Measurements from ENCODE around the gene AMFR. TPM values are rescaled to one million over a fixed set of nuclear protein-coding genes. Genes with fewer than 3 reads are reported as not detected.

AMFR gene
- total RNA-seq, 3 donors from 2014 or later (not counting 1 experiment from before 2014, with no cell fraction given) = 58.4 to 87.1 (median 71.7) TPM

DNA sequence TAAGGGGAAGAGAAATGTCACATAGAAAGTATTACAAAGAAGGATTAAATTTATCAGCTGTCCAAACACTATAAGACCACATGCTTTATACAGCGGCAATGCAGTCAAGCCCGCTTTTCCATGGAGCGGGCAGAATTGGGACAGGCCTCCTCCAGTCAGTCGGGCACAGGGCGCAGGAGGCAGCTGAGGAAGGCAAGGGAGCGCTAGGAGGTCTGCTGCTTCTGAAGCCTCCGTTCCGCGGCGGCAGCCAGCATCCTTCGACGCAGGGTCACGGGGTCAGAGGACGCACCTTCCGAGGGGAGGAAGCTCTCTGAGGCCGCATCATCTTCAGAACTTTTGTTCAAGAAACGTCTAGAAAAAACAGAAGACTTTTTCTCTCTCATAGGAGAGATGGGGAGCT is 62.6 kb downstream of the AMFR start:
- 98% methylated on average over 16 of the region's 17 CpGs for WGBS (ENCODE audit: insufficient coverage)
- Mint-ChIP-seq H3K27ac (no peak overlapping the region), H3K36me3 (no peaks in the 10 kb centered on the region), H3K4me1 (peaks cover 0 to under 1% of the 10 kb centered on the region in 2 donors), H3K4me3 (no peak overlapping the region), H3K27me3 (ENCODE audit: low read depth in 2 of 2) (no peaks in the 10 kb centered on the region), H3K9me3 (no peaks in the 10 kb centered on the region)
- Histone ChIP-seq H3K27ac (ENCODE audit: low read length) (no peak overlapping the region), H3K27me3 (ENCODE audit: control insufficient read depth, insufficient read depth, low read length) (no peaks in the 10 kb centered on the region), H3K9me3 (ENCODE audit: control insufficient read depth, insufficient read depth, low read length) (no peaks in the 10 kb centered on the region), H3K36me3 (ENCODE audit: control insufficient read depth, insufficient read depth, low read length) (peaks cover 37% of the 10 kb centered on the region), H3K4me1 (ENCODE audit: control insufficient read depth, insufficient read depth, low read length) (no peaks in the 10 kb centered on the region), H3K4me3 (ENCODE audit: low read length) (no peak overlapping the region)
- DNase-seq (no peak), ATAC-seq (no peak)
- TF ChIP-seq, protein P1, sequence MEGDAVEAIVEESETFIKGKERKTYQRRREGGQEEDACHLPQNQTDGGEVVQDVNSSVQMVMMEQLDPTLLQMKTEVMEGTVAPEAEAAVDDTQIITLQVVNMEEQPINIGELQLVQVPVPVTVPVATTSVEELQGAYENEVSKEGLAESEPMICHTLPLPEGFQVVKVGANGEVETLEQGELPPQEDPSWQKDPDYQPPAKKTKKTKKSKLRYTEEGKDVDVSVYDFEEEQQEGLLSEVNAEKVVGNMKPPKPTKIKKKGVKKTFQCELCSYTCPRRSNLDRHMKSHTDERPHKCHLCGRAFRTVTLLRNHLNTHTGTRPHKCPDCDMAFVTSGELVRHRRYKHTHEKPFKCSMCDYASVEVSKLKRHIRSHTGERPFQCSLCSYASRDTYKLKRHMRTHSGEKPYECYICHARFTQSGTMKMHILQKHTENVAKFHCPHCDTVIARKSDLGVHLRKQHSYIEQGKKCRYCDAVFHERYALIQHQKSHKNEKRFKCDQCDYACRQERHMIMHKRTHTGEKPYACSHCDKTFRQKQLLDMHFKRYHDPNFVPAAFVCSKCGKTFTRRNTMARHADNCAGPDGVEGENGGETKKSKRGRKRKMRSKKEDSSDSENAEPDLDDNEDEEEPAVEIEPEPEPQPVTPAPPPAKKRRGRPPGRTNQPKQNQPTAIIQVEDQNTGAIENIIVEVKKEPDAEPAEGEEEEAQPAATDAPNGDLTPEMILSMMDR (IDR thresholded peaks at IDR 0.05) = no peak
- intact Hi-C loops (cut with micrococcal nuclease) = no loop called here

DNA sequence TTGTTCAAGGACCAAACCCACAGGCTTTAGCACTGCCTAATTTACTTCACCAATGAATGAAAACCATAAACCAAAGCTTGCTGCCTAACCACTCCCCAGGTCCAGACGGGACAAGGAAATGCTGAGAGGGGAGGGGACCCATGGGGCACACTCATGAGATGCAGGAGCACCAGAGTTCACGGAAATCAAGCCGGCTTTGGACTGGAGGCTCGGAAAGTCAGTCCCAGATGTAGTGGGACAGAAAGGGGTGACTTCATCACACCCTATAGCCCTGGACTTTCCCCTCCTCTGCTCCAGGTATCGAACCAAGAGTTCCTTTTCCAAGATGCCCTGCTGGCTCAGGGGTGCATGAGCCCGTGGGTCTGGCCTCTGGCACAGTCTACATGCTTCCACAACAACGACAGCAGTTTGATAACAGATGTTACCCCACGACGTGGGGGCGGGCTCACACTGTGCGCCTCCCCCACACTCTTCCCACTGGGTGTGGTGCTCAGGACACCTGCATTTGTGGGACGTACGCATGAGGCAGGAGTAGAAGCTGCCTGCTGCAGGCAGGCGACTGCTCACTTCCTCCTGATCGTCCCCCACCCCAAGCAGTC is 63.2 kb downstream of the AMFR start:
- Mint-ChIP-seq H3K36me3 (no peaks in the 10 kb centered on the region), H3K9me3 (no peaks in the 10 kb centered on the region), H3K27ac (peak overlapping the region in 1 of 2 donors; percentile 44), H3K27me3 (ENCODE audit: low read depth in 2 of 2) (no peaks in the 10 kb centered on the region), H3K4me3 (no peak overlapping the region), H3K4me1 (peaks cover 0 to 3% of the 10 kb centered on the region in 2 donors)
- no peaks in the 10 kb centered on the region for H3K9me3 ChIP-seq (ENCODE audit: control insufficient read depth, insufficient read depth, low read length)
- DNase-seq (no peak), ATAC-seq (no peak)
- no peak overlapping the region for H3K27ac ChIP-seq (ENCODE audit: low read length)
- 90% methylated on average over 14 of the region's 15 CpGs for WGBS (ENCODE audit: insufficient coverage)
- peaks cover 3% of the 10 kb centered on the region for H3K4me1 ChIP-seq (ENCODE audit: control insufficient read depth, insufficient read depth, low read length)
- H3K4me3 ChIP-seq (ENCODE audit: low read length) = no peak overlapping the region
- intact Hi-C loops (cut with micrococcal nuclease) = no loop called here
- peaks cover 31% of the 10 kb centered on the region for H3K36me3 ChIP-seq (ENCODE audit: control insufficient read depth, insufficient read depth, low read length)
- H3K27me3 ChIP-seq (ENCODE audit: control insufficient read depth, insufficient read depth, low read length) = no peaks in the 10 kb centered on the region
- TF ChIP-seq, protein P1 (IDR thresholded peaks at IDR 0.05) = no peak

DNA sequence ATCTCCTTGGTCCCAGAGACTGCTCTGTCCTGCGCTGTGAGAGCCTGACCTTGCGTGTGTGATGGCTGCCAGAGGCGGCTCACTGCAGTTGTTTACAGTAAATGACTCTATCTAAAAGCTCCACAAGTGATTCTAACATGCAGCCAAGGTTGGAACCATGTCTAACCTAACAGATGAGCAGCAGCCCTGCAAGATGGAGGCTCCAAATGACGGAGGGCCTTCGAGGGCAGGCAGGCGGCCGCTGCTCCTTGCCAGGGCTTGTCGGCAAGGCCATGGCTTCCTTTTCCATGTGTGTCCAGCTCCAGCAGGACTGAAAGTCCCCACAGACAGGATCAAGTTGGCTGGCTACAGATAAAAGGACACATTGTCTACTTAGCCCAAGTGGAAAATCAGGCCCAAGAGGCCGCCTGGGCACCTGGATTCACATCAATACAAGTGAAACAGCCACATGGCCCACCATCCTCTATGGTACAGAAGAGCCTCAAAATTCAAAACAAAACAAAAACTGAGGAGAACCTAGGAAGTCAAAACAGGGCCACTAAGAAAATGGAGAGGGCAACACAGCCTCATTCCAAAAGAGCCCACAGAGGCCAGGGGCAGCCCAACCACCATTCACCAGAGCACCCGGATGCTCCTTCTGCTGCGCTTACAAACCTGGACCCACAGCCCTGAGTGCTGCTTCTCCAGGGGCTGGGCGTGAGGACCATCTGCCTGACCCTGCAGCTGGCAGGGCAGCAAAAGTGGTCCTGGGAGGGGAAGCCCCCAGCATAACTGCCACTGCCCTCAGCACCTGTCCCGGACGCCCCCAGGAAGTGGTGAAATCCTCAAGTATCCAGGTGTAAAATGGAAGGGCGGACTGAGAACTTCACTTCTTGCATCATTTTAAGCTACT is 65.0 kb downstream of the AMFR start:
- H3K27me3 ChIP-seq (ENCODE audit: control insufficient read depth, insufficient read depth, low read length) = no peaks in the 10 kb centered on the region
- TF ChIP-seq, protein P1 (IDR thresholded peaks at IDR 0.05) = no peak
- H3K4me3 Mint-ChIP-seq = no peak overlapping the region
- DNase-seq = no peak
- H3K36me3 ChIP-seq (ENCODE audit: control insufficient read depth, insufficient read depth, low read length) = peaks cover 22% of the 10 kb centered on the region
- H3K9me3 ChIP-seq (ENCODE audit: control insufficient read depth, insufficient read depth, low read length) = no peaks in the 10 kb centered on the region
- H3K27ac ChIP-seq (ENCODE audit: low read length) = no peak overlapping the region
- WGBS (ENCODE audit: insufficient coverage) = 94% methylated on average over 15 of the region's 15 CpGs
- H3K27me3 Mint-ChIP-seq (ENCODE audit: low read depth in 2 of 2) = no peaks in the 10 kb centered on the region
- H3K9me3 Mint-ChIP-seq = no peaks in the 10 kb centered on the region
- no peak overlapping the region for H3K4me3 ChIP-seq (ENCODE audit: low read length)
- H3K36me3 Mint-ChIP-seq = no peaks in the 10 kb centered on the region
- peaks cover 10 to 13% of the 10 kb centered on the region in 2 donors for H3K4me1 Mint-ChIP-seq
- peak overlapping the region in 1 of 2 donors; percentile 35 for H3K27ac Mint-ChIP-seq
- intact Hi-C loops (cut with micrococcal nuclease) = no loop called here
- ATAC-seq = no peak
- peaks cover 13% of the 10 kb centered on the region for H3K4me1 ChIP-seq (ENCODE audit: control insufficient read depth, insufficient read depth, low read length)
